ENCODE measurements around the gene HELZ2. TPM values are rescaled to one million over a fixed set of nuclear protein-coding genes. Genes with fewer than 3 reads are reported as not detected.

Gene HELZ2
- total and polyA plus RNA-seq, 2 of the 4 experiments (the other 2 are of a cell fraction), result 4.7 to 10.6 TPM

DNA sequence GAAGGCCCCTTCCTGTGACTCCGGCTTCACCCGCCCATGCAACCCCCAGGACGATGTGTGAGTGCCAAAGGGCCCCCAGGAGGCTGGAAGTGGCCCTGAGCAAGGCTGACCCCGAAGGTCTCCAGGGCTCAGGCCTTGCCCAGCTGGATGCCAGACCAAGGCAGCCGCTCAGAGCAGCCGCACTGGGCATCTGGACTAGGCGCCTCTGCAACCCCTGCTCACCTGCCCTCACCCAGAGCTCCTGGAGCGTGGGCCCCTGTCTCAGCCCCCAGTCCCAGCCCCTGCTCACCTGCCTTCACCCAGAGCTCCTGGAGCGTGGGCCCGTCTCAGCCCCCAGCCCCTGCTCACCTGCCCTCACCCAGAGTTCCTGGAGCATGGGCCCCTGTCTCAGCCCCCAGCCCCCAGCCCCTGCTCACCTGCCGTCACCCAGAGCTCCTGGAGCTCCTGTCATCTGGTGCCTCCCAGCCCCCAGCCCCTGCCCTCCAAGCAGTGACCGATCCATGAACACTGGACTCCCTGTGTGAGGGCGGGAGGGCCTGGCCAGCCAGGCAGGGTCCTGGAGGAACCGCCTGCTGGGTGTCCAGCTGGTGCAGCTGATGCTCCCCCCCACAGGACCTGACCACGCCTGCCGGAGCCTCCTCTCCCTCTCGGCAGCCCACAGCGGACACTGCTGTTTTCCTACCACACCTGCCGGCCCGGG lies 27.6 kb downstream of the HELZ2 start:
- Histone ChIP-seq H4K20me1 (ENCODE audit: insufficient read depth, low read length) (no peaks in the 10 kb centered on the region), H4K8ac (ENCODE audit: low read depth in 2 of 2, low read length in 2 of 2) (no peak overlapping the region), H2AK5ac (ENCODE audit: low read depth, low read length) (no peak overlapping the region), H3K9me1 (ENCODE audit: insufficient read depth, low read length) (no peaks in the 10 kb centered on the region), H3K4me3 (ENCODE audit: insufficient read depth, low read depth, low read length) (no peak overlapping the region), H3K4me2 (ENCODE audit: low read depth, low read length) (no peak overlapping the region), H3K4ac (ENCODE audit: low read depth, low read length) (no peak overlapping the region), H3K4me1 (ENCODE audit: control insufficient read depth, insufficient read depth, low read length) (no peaks in the 10 kb centered on the region), H3K27ac (ENCODE audit: insufficient read depth, low read length) (no peak overlapping the region), H2BK5ac (ENCODE audit: low read depth, low read length, poor library complexity, severe bottlenecking) (no peak overlapping the region), H4K5ac (ENCODE audit: low read depth, low read length) (no peak overlapping the region), H4K91ac (ENCODE audit: insufficient read depth, low read depth, low read length) (no peak overlapping the region), H3K23ac (ENCODE audit: low read depth, low read length) (no peak overlapping the region), H3K27me3 (ENCODE audit: control insufficient read depth, insufficient read depth, low read length) (peaks cover 40% of the 10 kb centered on the region), H3K79me1 (ENCODE audit: low read depth in 1 of 2, low read length in 2 of 2) (no peaks in the 10 kb centered on the region), H3K36me3 (ENCODE audit: control insufficient read depth, insufficient read depth, low read length) (no peaks in the 10 kb centered on the region), H2BK120ac (ENCODE audit: low read depth, low read length) (no peak overlapping the region), H2AFZ (replicated peaks; ENCODE audit: low read length, poor library complexity) (no peak overlapping the region), H3K18ac (ENCODE audit: low read depth, low read length) (no peak overlapping the region), H3K56ac (ENCODE audit: extremely low read depth, insufficient read depth, low read length) (no peak overlapping the region), H2BK15ac (ENCODE audit: low read depth, low read length) (no peak overlapping the region), H3K9me3 (ENCODE audit: control insufficient read depth, insufficient read depth, low read length) (no peaks in the 10 kb centered on the region), H2AK9ac (replicated peaks; ENCODE audit: low read depth, low read length, poor library complexity) (no peak overlapping the region), H3K14ac (replicated peaks; ENCODE audit: low read depth, low read length) (no peak overlapping the region), H2BK20ac (ENCODE audit: low read depth, low read length) (no peak overlapping the region), H3K9ac (ENCODE audit: low read depth, low read length) (no peak overlapping the region)
- dilution Hi-C loops (cut with HindIII; ENCODE audit: low sequenced_read_pairs, unreplicated experiment), result no loop called here
- WGBS, 2 experiments (ENCODE audit: extremely low coverage in 2 of 2, insufficient read length in 1 of 2), result 45% methylated on average over 12 of the region's 20 CpGs; no CpG with 5 or more reads in 1 of the 2 experiments
- CTCF ChIA-PET, result no interaction called here
- DNase-seq (no peak), ATAC-seq (ENCODE audit: low read depth) (no peak)
- no TSS peak for BruUV-seq (replicated peaks)
- no peak for TF ChIP-seq SMC3 (IDR thresholded peaks at IDR 0.05; ENCODE audit: low read depth, low read length)
- TF ChIP-seq, protein P1, sequence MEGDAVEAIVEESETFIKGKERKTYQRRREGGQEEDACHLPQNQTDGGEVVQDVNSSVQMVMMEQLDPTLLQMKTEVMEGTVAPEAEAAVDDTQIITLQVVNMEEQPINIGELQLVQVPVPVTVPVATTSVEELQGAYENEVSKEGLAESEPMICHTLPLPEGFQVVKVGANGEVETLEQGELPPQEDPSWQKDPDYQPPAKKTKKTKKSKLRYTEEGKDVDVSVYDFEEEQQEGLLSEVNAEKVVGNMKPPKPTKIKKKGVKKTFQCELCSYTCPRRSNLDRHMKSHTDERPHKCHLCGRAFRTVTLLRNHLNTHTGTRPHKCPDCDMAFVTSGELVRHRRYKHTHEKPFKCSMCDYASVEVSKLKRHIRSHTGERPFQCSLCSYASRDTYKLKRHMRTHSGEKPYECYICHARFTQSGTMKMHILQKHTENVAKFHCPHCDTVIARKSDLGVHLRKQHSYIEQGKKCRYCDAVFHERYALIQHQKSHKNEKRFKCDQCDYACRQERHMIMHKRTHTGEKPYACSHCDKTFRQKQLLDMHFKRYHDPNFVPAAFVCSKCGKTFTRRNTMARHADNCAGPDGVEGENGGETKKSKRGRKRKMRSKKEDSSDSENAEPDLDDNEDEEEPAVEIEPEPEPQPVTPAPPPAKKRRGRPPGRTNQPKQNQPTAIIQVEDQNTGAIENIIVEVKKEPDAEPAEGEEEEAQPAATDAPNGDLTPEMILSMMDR (conservative IDR thresholded peaks at IDR 0.05; ENCODE audit: low read depth, low read length), result no peak
- POLR2A ChIA-PET (ENCODE audit: unreplicated experiment), result no interaction called here
- intact Hi-C loops (cut with micrococcal nuclease), result no loop called here
- in situ Hi-C loops (cut with MboI; ENCODE audit: low sequenced_read_pairs), result no loop called here
